ENCODE measurements around the gene LRCH1.
"Not testable (repeated sequence)": the region's sequence is repeated elsewhere in the genome, so short reads cannot be mapped to it uniquely, and the experiment has no call there.

GRCh38 chr13:46517748-46518147 lies 35.2 kb upstream of the LRCH1 start:
- TF ChIP-seq POLR2AphosphoS5 (IDR thresholded peaks at IDR 0.05); POLR2A (IDR thresholded peaks at IDR 0.05; ENCODE audit: low read depth); CTCF (IDR thresholded peaks at IDR 0.05): not testable (repeated sequence)

Measured in esophagus muscularis mucosa (tissue), 3 donors.